Measurements from ENCODE around the gene CCDC83. TPM values are rescaled to one million over a fixed set of nuclear protein-coding genes. Genes with fewer than 3 reads are reported as not detected.

The CCDC83 gene
- total RNA-seq, 1 donor = not detected

DNA sequence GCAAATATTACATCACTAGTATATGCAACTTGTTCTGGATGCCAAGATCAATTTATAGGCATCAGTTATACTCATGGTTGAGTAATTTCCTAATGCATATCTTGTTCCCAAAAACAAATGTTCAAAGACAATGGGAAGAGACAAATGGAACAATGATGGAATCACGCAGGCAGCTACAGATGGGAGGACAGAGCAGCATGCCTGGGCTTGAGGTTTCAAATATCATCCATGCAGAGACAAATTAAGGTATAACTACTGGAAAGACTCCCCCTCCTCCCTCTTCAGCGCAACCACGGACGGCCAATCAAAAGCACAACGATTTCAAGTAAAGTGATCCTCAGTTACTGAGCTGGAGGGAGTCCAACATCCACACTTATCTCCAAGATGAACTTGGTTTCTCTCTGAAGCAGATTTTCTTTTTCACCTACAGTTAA, 106.8 kb downstream of the CCDC83 start:
- no peak overlapping the region for H3K4me3 ChIP-seq (ENCODE audit: low read depth, low read length)
- TF ChIP-seq, protein P1, sequence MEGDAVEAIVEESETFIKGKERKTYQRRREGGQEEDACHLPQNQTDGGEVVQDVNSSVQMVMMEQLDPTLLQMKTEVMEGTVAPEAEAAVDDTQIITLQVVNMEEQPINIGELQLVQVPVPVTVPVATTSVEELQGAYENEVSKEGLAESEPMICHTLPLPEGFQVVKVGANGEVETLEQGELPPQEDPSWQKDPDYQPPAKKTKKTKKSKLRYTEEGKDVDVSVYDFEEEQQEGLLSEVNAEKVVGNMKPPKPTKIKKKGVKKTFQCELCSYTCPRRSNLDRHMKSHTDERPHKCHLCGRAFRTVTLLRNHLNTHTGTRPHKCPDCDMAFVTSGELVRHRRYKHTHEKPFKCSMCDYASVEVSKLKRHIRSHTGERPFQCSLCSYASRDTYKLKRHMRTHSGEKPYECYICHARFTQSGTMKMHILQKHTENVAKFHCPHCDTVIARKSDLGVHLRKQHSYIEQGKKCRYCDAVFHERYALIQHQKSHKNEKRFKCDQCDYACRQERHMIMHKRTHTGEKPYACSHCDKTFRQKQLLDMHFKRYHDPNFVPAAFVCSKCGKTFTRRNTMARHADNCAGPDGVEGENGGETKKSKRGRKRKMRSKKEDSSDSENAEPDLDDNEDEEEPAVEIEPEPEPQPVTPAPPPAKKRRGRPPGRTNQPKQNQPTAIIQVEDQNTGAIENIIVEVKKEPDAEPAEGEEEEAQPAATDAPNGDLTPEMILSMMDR (IDR thresholded peaks at IDR 0.05; ENCODE audit: insufficient read depth, low read depth, low read length) = no peak
- peak; percentile 45 for DNase-seq (ENCODE audit: low read depth)

DNA sequence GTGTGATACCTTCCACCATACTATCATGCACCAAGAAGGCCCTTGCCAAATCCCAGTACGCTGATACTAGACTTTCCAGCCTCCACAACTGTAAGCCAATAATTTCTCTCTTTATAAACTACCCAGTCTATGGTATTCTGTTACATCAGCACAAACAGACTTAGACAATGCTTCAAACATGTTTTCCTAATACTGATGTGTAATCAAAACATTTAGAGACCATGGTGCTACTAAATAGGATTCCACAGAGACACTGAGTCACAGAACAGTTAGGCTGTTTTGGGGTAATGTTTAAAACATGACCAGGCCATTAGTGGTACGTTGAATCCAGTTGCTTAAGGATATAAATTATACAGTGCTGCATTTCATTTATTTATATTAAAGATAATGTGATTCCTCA, 110.0 kb downstream of the CCDC83 start:
- DNase-seq (ENCODE audit: low read depth) = peak; percentile 46
- H3K4me3 ChIP-seq (ENCODE audit: low read depth, low read length) = no peak overlapping the region
- TF ChIP-seq, protein P1 (IDR thresholded peaks at IDR 0.05; ENCODE audit: insufficient read depth, low read depth, low read length) = no peak

DNA sequence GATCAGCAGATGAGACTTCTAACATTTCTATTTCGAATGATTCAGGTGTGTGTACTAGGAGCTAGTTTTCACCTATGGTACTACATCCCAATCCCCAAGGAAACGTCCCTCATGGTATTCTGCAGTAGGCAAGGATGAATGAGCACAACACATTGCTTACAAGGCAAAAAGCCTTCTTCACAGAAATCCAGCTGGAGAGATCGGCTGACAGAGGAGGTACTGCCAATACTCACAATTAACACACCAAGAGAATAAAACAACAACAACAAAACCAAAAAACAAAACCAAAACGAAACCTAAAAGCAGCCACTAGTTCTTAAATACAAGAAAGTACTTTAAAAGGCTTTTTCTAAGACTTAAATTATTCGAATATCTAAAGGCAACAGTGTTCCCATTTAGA, 112.3 kb downstream of the CCDC83 start:
- H3K4me3 ChIP-seq (ENCODE audit: low read depth, low read length) = no peak overlapping the region
- TF ChIP-seq, protein P1 (IDR thresholded peaks at IDR 0.05; ENCODE audit: insufficient read depth, low read depth, low read length) = no peak
- no peak for DNase-seq (ENCODE audit: low read depth)

Other genes with a start within 250 kb of the CCDC83 start
- 1.3 TPM in 2 replicates for gene DLG2, start 228.0 kb upstream of the CCDC83 start, total RNA-seq
- 67.0 and 73.0 TPM in 2 replicates for gene TMEM126B, start 226.8 kb upstream of the CCDC83 start, total RNA-seq
- 39.9 and 46.6 TPM in 2 replicates for gene TMEM126A, start 207.4 kb upstream of the CCDC83 start, total RNA-seq
- gene CREBZF, start 190.3 kb upstream of the CCDC83 start, total RNA-seq = 41.5 and 49.9 TPM in 2 replicates
- gene CCDC89, start 169.2 kb upstream of the CCDC83 start, total RNA-seq = 2.6 and 3.9 TPM in 2 replicates
- 10.8 and 28.3 TPM in 2 replicates for gene SYTL2, start 44.2 kb upstream of the CCDC83 start, total RNA-seq
- 315 and 388 TPM in 2 replicates for gene PICALM, start 213.7 kb downstream of the CCDC83 start, total RNA-seq